ENCODE data around the gene BHMT2.

BHMT2 gene

DNA sequence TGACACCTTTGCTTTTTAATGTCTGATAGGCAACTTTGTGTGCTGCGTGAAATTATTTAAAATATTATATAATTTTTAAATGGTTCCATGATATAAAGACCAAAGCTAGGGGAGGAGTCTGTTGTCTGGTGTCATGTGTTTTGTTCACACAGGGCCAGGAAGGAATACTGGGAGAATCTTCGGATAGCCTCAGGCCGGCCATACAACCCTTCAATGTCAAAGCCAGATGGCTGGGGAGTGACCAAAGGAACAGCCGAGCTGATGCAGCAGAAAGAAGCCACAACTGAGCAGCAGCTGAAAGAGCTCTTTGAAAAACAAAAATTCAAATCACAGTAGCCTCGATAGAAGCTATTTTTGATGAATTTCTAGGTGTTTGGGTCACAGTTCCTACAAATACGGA, 61.2 kb downstream of the BHMT2 start:
- no peak for DNase-seq

DNA sequence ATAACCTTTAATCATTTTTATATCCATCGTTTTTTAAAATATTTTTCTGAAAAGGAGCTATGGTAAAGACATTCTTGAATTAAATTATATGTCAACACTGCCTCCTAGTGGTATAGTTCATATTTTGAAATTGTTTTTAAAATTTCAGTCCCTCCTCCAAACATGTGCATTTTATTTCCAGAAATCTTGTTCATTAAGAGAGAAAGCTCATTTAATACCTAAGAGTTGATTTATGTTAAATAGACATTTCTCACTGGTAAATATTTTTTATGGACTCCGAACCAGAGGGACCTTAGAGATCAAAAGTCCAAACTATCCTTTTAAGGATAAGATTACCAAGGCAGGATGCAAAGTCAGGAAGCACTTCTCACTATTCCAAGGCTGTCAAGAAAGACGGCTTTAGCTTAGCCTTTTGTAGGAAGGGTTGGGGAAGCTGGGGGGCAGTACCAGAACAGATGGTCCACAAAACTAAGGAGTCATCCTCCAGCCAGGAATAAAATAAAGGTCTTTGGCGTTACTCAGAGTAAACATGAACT, 63.6 kb downstream of the BHMT2 start:
- DNase-seq, result no peak

DNA sequence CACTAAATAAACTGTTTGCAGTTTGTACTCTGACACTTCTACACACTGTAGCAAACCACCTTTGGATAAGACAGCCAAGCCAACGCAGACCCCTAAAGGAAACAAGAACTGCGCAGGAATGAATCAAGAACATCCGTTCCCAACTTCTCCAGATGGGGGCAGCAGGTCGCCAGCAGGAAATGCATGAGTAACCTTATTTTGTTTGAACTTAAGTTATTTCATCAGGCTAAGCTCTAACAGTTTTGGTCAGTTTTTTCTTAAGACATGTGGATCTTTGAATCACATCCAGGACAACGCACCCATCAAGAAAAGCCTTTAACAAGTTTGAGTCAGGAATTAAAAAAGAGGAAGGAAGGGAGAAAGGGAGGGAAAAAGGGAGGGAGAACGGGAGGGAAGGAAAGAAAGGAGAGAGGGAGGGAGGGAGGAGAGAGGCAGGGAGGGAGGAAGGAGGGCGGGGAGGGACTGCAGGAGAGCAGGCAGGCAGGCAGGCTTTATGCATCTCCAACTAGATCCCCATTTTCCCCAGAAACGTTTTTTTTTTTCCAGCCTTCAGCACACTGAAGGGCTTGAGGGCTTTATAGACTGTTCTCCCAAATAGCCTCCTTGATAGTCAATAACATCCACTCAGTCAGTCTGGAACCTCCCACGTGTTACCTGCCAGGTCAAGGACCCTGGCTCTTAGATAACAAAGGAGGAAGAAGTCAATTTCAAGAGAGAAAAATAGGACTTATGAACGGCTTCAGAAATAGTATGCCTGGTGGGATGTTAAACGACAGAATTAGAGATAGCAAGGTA, 64.3 kb downstream of the BHMT2 start:
- DNase-seq, result peak; percentile 33

DNA sequence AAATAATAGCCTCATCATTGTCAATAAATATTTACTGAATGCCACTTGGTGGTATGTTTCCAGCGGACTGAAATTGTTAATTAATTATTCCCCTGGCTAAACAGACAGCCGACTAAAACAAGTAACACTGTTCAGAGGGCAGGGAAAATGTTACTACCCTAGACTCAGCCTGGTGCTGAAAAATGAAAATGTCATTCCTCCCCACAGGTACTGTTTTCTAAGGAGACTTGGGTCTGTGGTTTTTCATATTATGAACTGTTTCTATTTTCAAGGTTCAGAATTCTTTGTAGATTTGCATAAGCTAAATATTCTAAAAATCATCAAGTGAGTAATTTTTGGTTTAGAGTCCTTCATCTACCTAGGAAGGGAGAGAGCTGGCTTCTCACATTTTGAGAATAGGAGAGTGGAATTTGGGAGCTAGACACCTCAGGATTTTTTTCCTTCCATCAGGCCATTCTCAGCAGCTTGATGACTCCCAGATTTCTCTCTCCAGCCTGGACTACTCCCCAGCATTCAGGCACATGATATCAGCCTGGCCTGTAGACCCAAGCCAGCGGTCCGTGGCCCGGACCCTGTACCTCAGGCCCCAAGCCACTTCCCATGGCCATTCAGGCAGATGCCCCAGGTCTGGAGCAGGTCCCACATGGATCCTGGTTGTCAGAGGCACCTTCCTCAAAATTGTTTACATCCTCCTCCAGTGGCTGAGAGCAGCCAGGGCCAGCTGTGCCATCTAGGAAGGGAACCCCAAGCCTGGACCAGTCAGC, 66.4 kb downstream of the BHMT2 start:
- DNase-seq, result no peak

DNA sequence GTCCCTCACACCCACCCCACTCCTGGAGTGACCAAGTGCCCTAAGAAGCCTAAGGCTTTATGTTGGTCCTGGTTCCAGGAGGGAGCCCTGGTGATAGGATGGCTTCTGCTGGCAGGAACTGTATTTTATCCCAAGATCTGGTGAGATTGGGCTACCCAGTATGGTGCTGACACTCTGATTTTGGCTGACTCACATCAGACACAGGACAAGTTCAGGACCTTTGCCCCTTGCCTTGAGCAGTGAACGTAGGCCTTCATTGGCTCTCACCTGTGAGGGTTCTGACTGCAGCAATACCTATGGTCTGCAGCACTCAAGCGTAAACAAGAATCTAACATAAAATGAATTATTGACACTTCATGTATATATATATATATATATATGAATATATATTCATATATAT, 67.1 kb downstream of the BHMT2 start:
- DNase-seq, result no peak
